HFF-Myc (cell line): ENCODE measurements around the gene ADIPOR2.
"Not testable (repeated sequence)": the region's sequence is repeated elsewhere in the genome, so short reads cannot be mapped to it uniquely, and the experiment has no call there.

Experiments used
- DNase-seq: peaks from one replicate; pipeline ENCODE4 v3.0.0-alpha.2; 2011; ENCODE audit warnings: low read depth; ENCODE audit errors: extremely low read depth
- H3K4me3 ChIP-seq: replicated peaks from 2 replicates; pipeline ENCODE4 v1.5.1; 2011; ENCODE audit warnings: low read depth, mild to moderate bottlenecking, control low read depth, low read length
- TF ChIP-seq, protein P1 (sequence below): IDR thresholded peaks from 2 replicates; pipeline ENCODE4 v1.5.1; 2012; ENCODE audit warnings: mild to moderate bottlenecking, low read depth, low read length, control low read depth; ENCODE audit errors: missing control alignments

The ADIPOR2 gene

GRCh38 chr12:1728824-1729223, 38.0 kb downstream of the ADIPOR2 start:
- no peak for DNase-seq
- H3K4me3 ChIP-seq: no peak overlapping the region
- TF ChIP-seq, protein P1, sequence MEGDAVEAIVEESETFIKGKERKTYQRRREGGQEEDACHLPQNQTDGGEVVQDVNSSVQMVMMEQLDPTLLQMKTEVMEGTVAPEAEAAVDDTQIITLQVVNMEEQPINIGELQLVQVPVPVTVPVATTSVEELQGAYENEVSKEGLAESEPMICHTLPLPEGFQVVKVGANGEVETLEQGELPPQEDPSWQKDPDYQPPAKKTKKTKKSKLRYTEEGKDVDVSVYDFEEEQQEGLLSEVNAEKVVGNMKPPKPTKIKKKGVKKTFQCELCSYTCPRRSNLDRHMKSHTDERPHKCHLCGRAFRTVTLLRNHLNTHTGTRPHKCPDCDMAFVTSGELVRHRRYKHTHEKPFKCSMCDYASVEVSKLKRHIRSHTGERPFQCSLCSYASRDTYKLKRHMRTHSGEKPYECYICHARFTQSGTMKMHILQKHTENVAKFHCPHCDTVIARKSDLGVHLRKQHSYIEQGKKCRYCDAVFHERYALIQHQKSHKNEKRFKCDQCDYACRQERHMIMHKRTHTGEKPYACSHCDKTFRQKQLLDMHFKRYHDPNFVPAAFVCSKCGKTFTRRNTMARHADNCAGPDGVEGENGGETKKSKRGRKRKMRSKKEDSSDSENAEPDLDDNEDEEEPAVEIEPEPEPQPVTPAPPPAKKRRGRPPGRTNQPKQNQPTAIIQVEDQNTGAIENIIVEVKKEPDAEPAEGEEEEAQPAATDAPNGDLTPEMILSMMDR: no peak

DNA sequence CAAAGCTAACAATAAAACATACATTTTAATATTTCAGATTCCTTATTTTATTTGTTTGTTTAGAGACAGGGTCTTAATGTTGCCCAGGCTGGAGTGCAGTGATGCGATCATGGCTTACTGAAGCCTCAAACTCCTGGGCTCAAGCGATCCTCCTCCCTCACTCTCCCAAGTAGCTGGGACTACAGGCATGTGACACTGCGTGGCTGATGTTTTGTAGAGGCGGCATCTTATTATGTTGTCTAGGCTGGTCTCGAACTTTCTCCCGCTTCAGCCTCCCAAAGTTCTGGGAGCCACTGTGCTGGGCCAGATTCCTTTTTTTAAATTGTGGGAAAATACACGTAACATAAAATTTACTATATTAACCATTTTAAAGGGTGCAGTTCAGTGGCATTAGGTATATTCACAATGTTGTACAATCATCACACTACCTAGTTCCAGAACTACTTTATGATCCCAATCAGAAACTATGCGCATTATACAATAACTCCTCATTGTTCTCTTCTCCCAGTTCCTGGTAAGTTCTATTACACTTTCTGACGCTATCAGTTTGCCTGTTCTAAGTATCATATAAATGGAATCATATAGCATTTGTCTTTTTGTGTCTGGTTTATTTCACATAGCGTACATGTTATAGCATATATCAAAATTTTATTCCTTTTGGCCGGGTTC, 40.3 kb downstream of the ADIPOR2 start:
- DNase-seq: no peak
- TF ChIP-seq, protein P1: no peak
- no peak overlapping the region for H3K4me3 ChIP-seq

- not testable (repeated sequence) for DNase-seq, H3K4me3 ChIP-seq
Observed at GRCh38 chr12:1731688-1732078, 40.8 kb downstream of the ADIPOR2 start.

- no peak for DNase-seq
- H3K4me3 ChIP-seq: no peak overlapping the region
- TF ChIP-seq, protein P1: no peak
Observed at GRCh38 chr12:1732914-1733313, 42.0 kb downstream of the ADIPOR2 start.

GRCh38 chr12:1733712-1734111, 42.8 kb downstream of the ADIPOR2 start:
- DNase-seq, H3K4me3 ChIP-seq: not testable (repeated sequence)

DNA sequence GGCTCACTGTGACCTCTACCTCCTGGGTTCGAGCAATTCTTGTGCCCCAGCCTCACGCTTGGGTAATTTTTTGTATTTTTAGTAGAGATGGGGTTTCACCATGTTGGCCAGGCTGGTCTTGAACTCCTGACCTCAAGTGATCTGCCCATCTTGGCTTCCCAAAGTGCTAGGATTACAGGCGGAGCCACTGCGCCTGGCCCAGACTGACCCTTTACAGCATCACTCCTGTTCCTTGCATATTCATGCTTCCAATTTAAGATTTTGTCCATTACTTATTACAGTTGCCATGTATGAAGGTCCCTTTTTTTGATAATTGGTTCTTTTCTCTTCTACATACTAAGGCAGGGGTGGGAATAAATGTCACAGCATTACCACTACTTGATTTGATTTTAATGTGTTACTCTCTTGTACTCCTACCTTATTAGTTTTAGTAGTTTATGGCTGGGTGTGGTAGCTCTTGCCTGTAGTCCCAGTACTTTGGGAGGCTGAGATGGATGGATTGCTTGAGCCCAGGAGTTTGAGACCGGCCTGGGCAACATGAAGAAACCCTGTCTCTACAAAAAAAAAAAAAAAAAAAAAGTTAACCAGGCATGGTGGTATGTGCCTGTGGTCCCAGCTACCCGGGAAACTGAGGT, 46.9 kb downstream of the ADIPOR2 start:
- no peak overlapping the region for H3K4me3 ChIP-seq
- no peak for DNase-seq
- TF ChIP-seq, protein P1: no peak

- TF ChIP-seq, protein P1: no peak
- no peak for DNase-seq
- no peak overlapping the region for H3K4me3 ChIP-seq
Observed at GRCh38 chr12:1738446-1738845, 47.6 kb downstream of the ADIPOR2 start.

DNA sequence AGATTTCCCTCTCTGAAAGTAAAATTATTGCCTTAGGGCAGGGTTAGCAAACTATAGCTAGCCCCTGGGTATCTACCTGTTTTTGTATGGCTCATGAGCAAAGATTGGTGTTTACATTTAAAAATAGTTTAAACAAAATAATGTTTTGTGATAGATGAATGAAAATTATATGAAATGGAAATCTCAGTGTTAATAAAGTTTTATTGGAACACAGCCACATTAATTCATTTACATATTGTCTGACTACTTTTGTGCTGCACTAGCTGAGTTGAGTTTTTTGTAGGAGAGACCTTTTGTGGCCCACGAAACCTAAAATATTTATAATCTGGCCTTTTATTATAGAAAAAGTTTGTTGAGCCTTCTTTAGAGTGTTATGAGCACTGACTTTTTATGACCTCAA, 48.5 kb downstream of the ADIPOR2 start:
- no peak for DNase-seq
- H3K4me3 ChIP-seq: no peak overlapping the region
- TF ChIP-seq, protein P1: no peak
